Muscle of leg (tissue), 11 donors: ENCODE data around the gene CACYBP. TPM values are rescaled to one million over a fixed set of nuclear protein-coding genes. Genes with fewer than 3 reads are reported as not detected.

Source experiments
- DNase-seq: peaks from one replicate; pipeline ENCODE4 v3.0.0; 2013
- H3K27ac ChIP-seq: one replicate; pipeline ENCODE4 v1.5.1; 2013; ENCODE audit warnings: mild to moderate bottlenecking, low read length, control low read depth
- H3K27me3 ChIP-seq: one replicate; pipeline ENCODE4 v1.6.1; 2013; ENCODE audit warnings: low read length; ENCODE audit not compliant: control insufficient read depth, insufficient read depth
- H3K36me3 ChIP-seq: one replicate; pipeline ENCODE4 v1.6.1; 2013; ENCODE audit warnings: low read length; ENCODE audit not compliant: control insufficient read depth, insufficient read depth
- H3K4me1 ChIP-seq: one replicate; pipeline ENCODE4 v1.6.1; 2013; ENCODE audit warnings: low read length; ENCODE audit not compliant: control insufficient read depth, insufficient read depth
- H3K4me3 ChIP-seq: one replicate; pipeline ENCODE4 v1.5.1; 2013; ENCODE audit warnings: low read length, control low read depth
- H3K9me3 ChIP-seq: replicated peaks from 2 replicates; pipeline ENCODE4 v1.6.1; 2013; ENCODE audit warnings: low read depth, low read length; ENCODE audit not compliant: control insufficient read depth
- WGBS: methylation state at CpG from one replicate; pipeline ENCODE4 v1.1.5; 2013; ENCODE audit warnings: missing lambda C conversion rate; ENCODE audit not compliant: insufficient coverage; 5-methylcytosine and 5-hydroxymethylcytosine counted together
- polyA plus RNA-seq, 8 donors: library from polyadenylated mRNA; unstranded; fragments of 120-200 nt; gene quantifications; one replicate each; pipeline versions ENCODE4 v1.2.1 to v1.2.3, GENCODE V29; 2013; ENCODE audit warnings: inconsistent platforms in 1 of 8, low replicate concordance in 1 of 8; ENCODE audit not compliant: insufficient read length in 8 of 8, insufficient read depth in 1 of 8
- total RNA-seq: library from RNA; stranded (reverse); fragments of 120-200 nt; gene quantifications from one replicate; pipeline ENCODE4 v1.2.4, GENCODE V29; 2013

CACYBP gene
- total and polyA plus RNA-seq, 9 donors = 75.8 to 112 (median 93.5) TPM

GRCh38 chr1:174969977-174970376 lies 29.8 kb upstream of the CACYBP start:
- Histone ChIP-seq H3K4me3 (no peak overlapping the region), H3K27ac (no peak overlapping the region), H3K9me3 (no peaks in the 10 kb centered on the region), H3K36me3 (no peaks in the 10 kb centered on the region), H3K4me1 (peaks cover 7% of the 10 kb centered on the region), H3K27me3 (no peaks in the 10 kb centered on the region)
- no CpG with 5 or more reads among the region's 1 CpG for WGBS
- DNase-seq = no peak

DNA sequence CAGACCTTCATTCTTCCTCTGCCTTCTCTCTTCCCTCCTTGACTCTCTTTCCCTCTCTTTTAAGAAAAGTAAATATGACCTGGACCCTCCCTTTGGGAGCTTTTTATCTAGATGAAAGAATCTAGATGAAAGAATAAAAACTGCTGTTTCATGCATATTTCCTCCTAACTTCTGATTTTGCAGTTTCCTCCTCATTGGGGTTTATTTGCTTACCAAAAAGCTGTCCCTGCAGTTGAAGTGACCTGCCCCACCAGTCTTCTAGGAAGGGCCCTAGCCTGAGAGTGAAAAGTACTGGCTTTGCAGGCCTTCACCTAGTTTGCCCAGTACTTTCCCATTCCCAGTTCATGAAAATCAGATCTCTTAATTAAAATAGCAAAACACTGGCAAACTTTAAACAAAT lies 28.3 kb upstream of the CACYBP start:
- no peak for DNase-seq
- Histone ChIP-seq H3K4me3 (no peak overlapping the region), H3K9me3 (no peaks in the 10 kb centered on the region), H3K36me3 (no peaks in the 10 kb centered on the region), H3K27me3 (no peaks in the 10 kb centered on the region), H3K27ac (no peak overlapping the region), H3K4me1 (peaks cover 2% of the 10 kb centered on the region)

- WGBS = no CpG with 5 or more reads among the region's 2 CpGs
- no peak overlapping the region for H3K27ac ChIP-seq
- no peak overlapping the region for H3K4me3 ChIP-seq
- no peaks in the 10 kb centered on the region for H3K27me3 ChIP-seq
- H3K36me3 ChIP-seq = no peaks in the 10 kb centered on the region
- no peak for DNase-seq
- H3K9me3 ChIP-seq = no peaks in the 10 kb centered on the region
- peaks cover 2% of the 10 kb centered on the region for H3K4me1 ChIP-seq
These were observed 27.8 kb upstream of the CACYBP start for GRCh38 chr1:174971902-174972301.

DNA sequence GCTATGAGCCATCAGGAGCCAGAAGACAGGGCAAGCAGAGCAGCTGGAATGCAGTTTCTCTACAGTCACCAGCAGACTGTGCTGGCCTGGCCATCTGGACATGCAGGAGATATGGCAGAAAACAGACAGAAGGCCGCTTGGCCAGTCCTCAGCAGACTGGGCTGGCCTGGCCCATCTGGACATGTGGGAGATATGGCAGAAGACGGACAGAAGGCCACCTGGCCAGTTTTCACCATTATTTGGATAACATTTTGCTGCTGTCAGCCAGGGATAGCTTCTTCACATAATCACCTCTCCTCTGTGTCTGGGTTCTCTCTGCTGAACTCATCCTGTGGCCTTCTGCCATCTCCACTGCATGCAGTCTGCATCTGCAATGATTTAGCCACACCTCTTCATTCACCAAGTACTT lies 25.0 kb upstream of the CACYBP start:
- DNase-seq = peak; percentile 67

DNA sequence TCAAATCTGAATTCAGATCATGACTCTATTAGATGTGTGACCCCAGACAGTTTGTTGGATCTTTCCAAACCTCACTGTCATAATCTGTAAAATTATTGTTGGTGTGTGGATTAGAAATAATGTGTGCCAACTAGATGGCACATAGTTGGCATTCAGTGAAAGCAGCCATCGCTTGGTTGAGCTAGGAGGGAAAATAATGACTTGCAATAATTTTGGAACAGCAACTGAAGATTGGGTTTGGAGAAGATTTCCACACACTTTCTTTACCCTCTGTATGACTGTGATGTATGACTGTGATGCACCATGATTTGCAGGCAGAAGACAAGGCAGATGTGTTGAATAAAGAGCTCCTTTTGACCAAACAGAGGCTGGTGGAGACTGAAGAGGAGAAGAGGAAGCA lies 24.0 kb upstream of the CACYBP start:
- Histone ChIP-seq H3K4me3 (no peak overlapping the region), H3K27me3 (no peaks in the 10 kb centered on the region)

More for the DNA sequence above, 25.0 kb upstream of the CACYBP start:
- H3K4me3 ChIP-seq = no peak overlapping the region
- WGBS = 26% methylated on average over 2 of the region's 2 CpGs
- peaks cover 2% of the 10 kb centered on the region for H3K36me3 ChIP-seq
- H3K9me3 ChIP-seq = no peaks in the 10 kb centered on the region
- no peaks in the 10 kb centered on the region for H3K4me1 ChIP-seq
- no peak overlapping the region for H3K27ac ChIP-seq
- no peaks in the 10 kb centered on the region for H3K27me3 ChIP-seq

GRCh38 chr1:174976436-174977108 lies 23.2 kb upstream of the CACYBP start:
- Histone ChIP-seq H3K27me3 (no peaks in the 10 kb centered on the region), H3K9me3 (no peaks in the 10 kb centered on the region), H3K4me3 (no peak overlapping the region), H3K4me1 (no peaks in the 10 kb centered on the region), H3K27ac (no peak overlapping the region), H3K36me3 (peaks cover 2% of the 10 kb centered on the region)
- DNase-seq = no peak
- WGBS = 100% methylated on average over 1 of the region's 4 CpGs

More for the DNA sequence above, 24.0 kb upstream of the CACYBP start:
- Histone ChIP-seq H3K9me3 (no peaks in the 10 kb centered on the region), H3K27ac (no peak overlapping the region), H3K36me3 (peaks cover 2% of the 10 kb centered on the region), H3K4me1 (no peaks in the 10 kb centered on the region)
- no CpG with 5 or more reads among the region's 1 CpG for WGBS
- DNase-seq = no peak

DNA sequence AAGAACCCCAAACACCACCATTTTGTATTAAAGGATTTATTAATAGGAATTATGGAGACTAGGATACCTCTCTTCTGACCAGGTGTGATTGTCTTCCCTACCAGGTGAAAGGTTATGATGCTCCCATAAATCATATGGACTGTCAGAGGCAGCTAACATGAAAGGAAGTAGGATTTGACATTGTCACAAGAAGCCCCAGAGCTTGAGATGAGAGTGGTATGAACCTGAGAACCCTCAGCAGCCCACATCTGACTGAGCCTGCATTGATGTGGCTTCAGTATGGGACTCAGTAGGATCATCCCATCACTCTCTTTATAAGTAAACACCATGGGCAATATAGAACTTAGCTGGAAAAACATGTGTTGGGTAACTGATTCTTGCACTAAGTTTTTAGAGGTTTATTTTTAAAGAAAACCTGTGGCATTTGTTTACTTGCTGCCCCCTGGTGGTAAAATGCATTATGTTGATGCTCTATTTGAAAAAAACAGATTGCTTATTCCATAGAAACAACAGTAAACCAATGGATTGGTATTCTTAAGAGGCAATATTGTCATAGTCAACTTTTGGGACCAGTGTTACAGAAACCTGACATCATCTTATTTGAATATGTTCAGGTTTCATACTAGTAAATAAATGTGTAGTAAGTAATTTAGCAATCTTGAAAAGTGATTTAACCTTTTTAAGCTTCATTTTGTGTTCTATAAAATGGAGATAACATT lies 16.6 kb upstream of the CACYBP start:
- H3K4me3 ChIP-seq = no peak overlapping the region
- H3K4me1 ChIP-seq = no peaks in the 10 kb centered on the region
- DNase-seq = peak; percentile 57
- no peaks in the 10 kb centered on the region for H3K9me3 ChIP-seq
- H3K27me3 ChIP-seq = no peaks in the 10 kb centered on the region
- H3K36me3 ChIP-seq = peaks cover 4% of the 10 kb centered on the region
- H3K27ac ChIP-seq = no peak overlapping the region

GRCh38 chr1:174984952-174985351 lies 14.8 kb upstream of the CACYBP start:
- DNase-seq = no peak
- Histone ChIP-seq H3K4me3 (no peak overlapping the region), H3K36me3 (peaks cover 2% of the 10 kb centered on the region), H3K9me3 (no peaks in the 10 kb centered on the region), H3K4me1 (peaks cover 3% of the 10 kb centered on the region), H3K27ac (no peak overlapping the region), H3K27me3 (no peaks in the 10 kb centered on the region)
- WGBS = 100% methylated on average over 3 of the region's 4 CpGs

GRCh38 chr1:174988539-174988938 lies 11.2 kb upstream of the CACYBP start:
- Histone ChIP-seq H3K27ac (no peak overlapping the region), H3K4me3 (no peak overlapping the region), H3K36me3 (no peaks in the 10 kb centered on the region), H3K4me1 (peaks cover 3% of the 10 kb centered on the region), H3K27me3 (no peaks in the 10 kb centered on the region), H3K9me3 (no peaks in the 10 kb centered on the region)
- no peak for DNase-seq

DNA sequence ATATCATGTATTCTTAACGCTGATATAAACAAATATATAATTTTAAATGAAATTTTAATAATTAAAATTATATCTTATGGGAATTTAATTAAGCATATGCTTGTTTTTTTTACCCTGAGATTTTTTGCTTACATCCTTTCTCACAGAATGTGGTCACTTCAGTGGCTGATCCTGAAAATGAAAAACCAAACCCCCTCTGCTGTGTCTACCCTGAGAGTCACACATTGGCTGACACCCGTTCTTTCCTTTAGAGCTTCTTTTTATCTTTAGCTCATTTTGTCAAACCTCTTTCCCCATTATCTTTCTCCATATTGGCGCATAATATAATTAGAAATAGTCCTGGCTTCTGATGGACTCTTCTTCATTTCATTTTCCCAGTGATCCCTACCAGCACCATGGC lies 10.8 kb upstream of the CACYBP start:
- Histone ChIP-seq H3K36me3 (no peaks in the 10 kb centered on the region), H3K4me1 (peaks cover 3% of the 10 kb centered on the region), H3K4me3 (no peak overlapping the region), H3K9me3 (no peaks in the 10 kb centered on the region), H3K27ac (no peak overlapping the region), H3K27me3 (no peaks in the 10 kb centered on the region)
- WGBS = 100% methylated on average over 1 of the region's 3 CpGs
- no peak for DNase-seq
